Epithelial cell of prostate (primary cell): ENCODE measurements around the gene TIMP2.
"Not testable (repeated sequence)": the region's sequence is repeated elsewhere in the genome, so short reads cannot be mapped to it uniquely, and the experiment has no call there.

Source experiments
- DNase-seq: peaks from one replicate; pipeline ENCODE4 v3.0.0-alpha.2; 2011; ENCODE audit warnings: low read depth, low spot score
- H3K27ac ChIP-seq: fragments of 450-650 bp; 2 replicates; pipeline ENCODE4 v1.5.1; 2017; ENCODE audit warnings: mild to moderate bottlenecking

The TIMP2 gene

GRCh38 chr17:78911543-78911942, 13.6 kb downstream of the TIMP2 start:
- not testable (repeated sequence) for H3K27ac ChIP-seq, DNase-seq

- no peak for DNase-seq
- H3K27ac ChIP-seq = no peak overlapping the region
Measured at GRCh38 chr17:78910497-78911284, 14.5 kb downstream of the TIMP2 start.

GRCh38 chr17:78908426-78908825, 16.8 kb downstream of the TIMP2 start:
- DNase-seq = no peak

GRCh38 chr17:78905541-78905940, 19.6 kb downstream of the TIMP2 start:
- no peak for DNase-seq
- no peak overlapping the region for H3K27ac ChIP-seq

More at GRCh38 chr17:78908426-78908825, 16.8 kb downstream of the TIMP2 start:
- no peak overlapping the region for H3K27ac ChIP-seq

- H3K27ac ChIP-seq = no peak overlapping the region
- no peak for DNase-seq
Measured at GRCh38 chr17:78905116-78905515, 20.1 kb downstream of the TIMP2 start.

- DNase-seq = no peak
- H3K27ac ChIP-seq = no peak overlapping the region
Measured at GRCh38 chr17:78904371-78904770, 20.8 kb downstream of the TIMP2 start.

- no peak within 1 kb of the TSS for H3K27ac ChIP-seq
- DNase-seq = no peak
Measured at GRCh38 chr17:78903101-78903779, 21.9 kb downstream of the TIMP2 start, which contains the start of gene CEP295NL. TSS of gene CEP295NL (minus strand) at chr17:78903201. CDS start at chr17:78901828, 1,373 bp downstream.

GRCh38 chr17:78902231-78902630, 23.0 kb downstream of the TIMP2 start:
- H3K27ac ChIP-seq, DNase-seq: not testable (repeated sequence)

GRCh38 chr17:78901806-78902205, 23.4 kb downstream of the TIMP2 start:
- H3K27ac ChIP-seq = no peak overlapping the region
- DNase-seq = no peak

- no peak for DNase-seq
- no peak overlapping the region for H3K27ac ChIP-seq
Measured at GRCh38 chr17:78900816-78901215, 24.4 kb downstream of the TIMP2 start.

- DNase-seq = no peak
- no peak overlapping the region for H3K27ac ChIP-seq
Measured at GRCh38 chr17:78899361-78900260, 25.6 kb downstream of the TIMP2 start.

- DNase-seq = no peak
- H3K27ac ChIP-seq = no peak overlapping the region
Measured at GRCh38 chr17:78898947-78899346, 26.2 kb downstream of the TIMP2 start.

GRCh38 chr17:78898075-78898836, 26.9 kb downstream of the TIMP2 start:
- DNase-seq = no peak
- no peak overlapping the region for H3K27ac ChIP-seq

GRCh38 chr17:78897664-78898047, 27.5 kb downstream of the TIMP2 start:
- no peak overlapping the region for H3K27ac ChIP-seq
- no peak for DNase-seq

- no peak for DNase-seq
- no peak overlapping the region for H3K27ac ChIP-seq
Measured at GRCh38 chr17:78896834-78897663, 28.1 kb downstream of the TIMP2 start.

GRCh38 chr17:78896091-78896833, 28.9 kb downstream of the TIMP2 start:
- no peak for DNase-seq
- H3K27ac ChIP-seq = no peak overlapping the region

- no peak overlapping the region for H3K27ac ChIP-seq
- DNase-seq = no peak
Measured at GRCh38 chr17:78895322-78895721, 29.9 kb downstream of the TIMP2 start.

GRCh38 chr17:78893684-78894083, 31.5 kb downstream of the TIMP2 start:
- no peak for DNase-seq
- H3K27ac ChIP-seq = no peak overlapping the region
